Neural cell (in vitro differentiated cells): ENCODE data around the gene ALDH1L1.

Source experiments
- EZH2 ChIP-seq: fragments of 200-600, 300-800 bp; shearing (Covaris generic), sonication (generic); IDR thresholded peaks from 2 replicates; pipeline ENCODE4 v1.6.1; 2014; ENCODE audit warnings: antibody characterized with exemption, low read length, borderline replicate concordance, mild to moderate bottlenecking; ENCODE audit not compliant: insufficient read depth, poor library complexity, severe bottlenecking
- MXI1 ChIP-seq: fragments of 450-650 bp; conservative IDR thresholded peaks from 2 replicates; pipeline ENCODE4 v1.6.1; 2014; ENCODE audit warnings: antibody characterized with exemption, mild to moderate bottlenecking; ENCODE audit not compliant: poor library complexity, severe bottlenecking
- POLR2AphosphoS5 ChIP-seq: IDR thresholded peaks from 2 replicates; pipeline ENCODE4 v1.6.1; 2012
- TF ChIP-seq, protein P1 (sequence below): fragments of 450-650 bp; IDR thresholded peaks from 2 replicates; pipeline ENCODE4 v1.5.1; 2014; ENCODE audit warnings: antibody characterized with exemption, mild to moderate bottlenecking, moderate library complexity; ENCODE audit not compliant: poor library complexity, severe bottlenecking

- TF ChIP-seq, protein P1, sequence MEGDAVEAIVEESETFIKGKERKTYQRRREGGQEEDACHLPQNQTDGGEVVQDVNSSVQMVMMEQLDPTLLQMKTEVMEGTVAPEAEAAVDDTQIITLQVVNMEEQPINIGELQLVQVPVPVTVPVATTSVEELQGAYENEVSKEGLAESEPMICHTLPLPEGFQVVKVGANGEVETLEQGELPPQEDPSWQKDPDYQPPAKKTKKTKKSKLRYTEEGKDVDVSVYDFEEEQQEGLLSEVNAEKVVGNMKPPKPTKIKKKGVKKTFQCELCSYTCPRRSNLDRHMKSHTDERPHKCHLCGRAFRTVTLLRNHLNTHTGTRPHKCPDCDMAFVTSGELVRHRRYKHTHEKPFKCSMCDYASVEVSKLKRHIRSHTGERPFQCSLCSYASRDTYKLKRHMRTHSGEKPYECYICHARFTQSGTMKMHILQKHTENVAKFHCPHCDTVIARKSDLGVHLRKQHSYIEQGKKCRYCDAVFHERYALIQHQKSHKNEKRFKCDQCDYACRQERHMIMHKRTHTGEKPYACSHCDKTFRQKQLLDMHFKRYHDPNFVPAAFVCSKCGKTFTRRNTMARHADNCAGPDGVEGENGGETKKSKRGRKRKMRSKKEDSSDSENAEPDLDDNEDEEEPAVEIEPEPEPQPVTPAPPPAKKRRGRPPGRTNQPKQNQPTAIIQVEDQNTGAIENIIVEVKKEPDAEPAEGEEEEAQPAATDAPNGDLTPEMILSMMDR: no peak
- TF ChIP-seq MXI1 (no peak), POLR2AphosphoS5 (no peak), EZH2 (no peak)
Measured at GRCh38 chr3:126114443-126115386, 65.7 kb downstream of the ALDH1L1 start.
